GM18951 (cell line): Measurements from ENCODE around the gene NAB2.

Experiments used
- POLR2A ChIP-seq: IDR thresholded peaks from 4 replicates; pipeline ENCODE4 v1.6.1; 2011; ENCODE audit warnings: mild to moderate bottlenecking; ENCODE audit not compliant: insufficient read length, insufficient read depth; ENCODE audit errors: extremely low read depth
- in situ Hi-C: fragments of 300-500 bp; cut with MboI; formaldehyde crosslinking; loops from one replicate; pipeline ENCODE4 v1.12.0; 2022; ENCODE audit warnings: low sequenced_read_pairs, mixed read lengths, inconsistent platforms; ENCODE audit not compliant: unreplicated experiment

Gene NAB2

GRCh38 chr12:57088354-57089270, at the start of gene NAB2:
Gene NAB2, plus strand, starts transcription at chr12:57089114. Its CDS starts 158 bp downstream, at chr12:57089272.
- in situ Hi-C loops, result no loop called here
- TF ChIP-seq POLR2A, result peak; percentile 67

GRCh38 chr12:57040211-57040610, 48.7 kb upstream of the NAB2 start:
- in situ Hi-C loops, result no loop called here

GRCh38 chr12:57040750-57041149, 48.2 kb upstream of the NAB2 start:
- TF ChIP-seq POLR2A, result no peak
- in situ Hi-C loops, result no loop called here

More at GRCh38 chr12:57040211-57040610, 48.7 kb upstream of the NAB2 start:
- TF ChIP-seq POLR2A, result no peak

- no peak for TF ChIP-seq POLR2A
- in situ Hi-C loops, result no loop called here
These were observed 46.2 kb upstream of the NAB2 start for GRCh38 chr12:57042695-57043094.

- no peak for TF ChIP-seq POLR2A
- in situ Hi-C loops, result no loop called here
These were observed 44.4 kb upstream of the NAB2 start for GRCh38 chr12:57044468-57044867.

GRCh38 chr12:57044889-57045288, 44.0 kb upstream of the NAB2 start:
- TF ChIP-seq POLR2A, result no peak
- in situ Hi-C loops, result no loop called here

GRCh38 chr12:57046086-57046791, 42.7 kb upstream of the NAB2 start:
- TF ChIP-seq POLR2A, result no peak
- in situ Hi-C loops, result no loop called here

- in situ Hi-C loops, result no loop called here
- no peak for TF ChIP-seq POLR2A
These were observed 41.7 kb upstream of the NAB2 start for GRCh38 chr12:57046947-57047890.

GRCh38 chr12:57047981-57048380, 40.9 kb upstream of the NAB2 start:
- in situ Hi-C loops, result no loop called here
- no peak for TF ChIP-seq POLR2A

- no peak for TF ChIP-seq POLR2A
These were observed 40.3 kb upstream of the NAB2 start for GRCh38 chr12:57048423-57049118.

GRCh38 chr12:57049119-57049446, 39.8 kb upstream of the NAB2 start:
- in situ Hi-C loops, result no loop called here
- no peak for TF ChIP-seq POLR2A

More at GRCh38 chr12:57048423-57049118, 40.3 kb upstream of the NAB2 start:
- in situ Hi-C loops, result no loop called here

- TF ChIP-seq POLR2A, result no peak
- in situ Hi-C loops, result no loop called here
These were observed 39.0 kb upstream of the NAB2 start, which contains the start of gene MYO1A for GRCh38 chr12:57049890-57050289. Gene MYO1A, minus strand, starts transcription at chr12:57050129. Its CDS starts 1,806 bp downstream, at chr12:57048323.
